WTC11 (cell line): ENCODE measurements around the gene SYT9. TPM values are rescaled to one million over a fixed set of nuclear protein-coding genes. Genes with fewer than 3 reads are reported as not detected.

Experiments
- ATAC-seq: fragments of 200-7000 bp; cut with Tn5 transposase; 2 replicates; pipeline ENCODE4 v1.10.0; 2021; ENCODE audit warnings: mild to moderate bottlenecking, moderate library complexity
- CTCF ChIA-PET: fragments of 300-600 bp; sonication (Branson Sonifier 250); formaldehyde crosslinking; loops from one replicate; lab custom pipeline; 2021; ENCODE audit warnings: antibody characterized with exemption; lab: Charles Lee
- POLR2A ChIA-PET: fragments of 350-600 bp; sonication (Branson Sonifier 250); formaldehyde crosslinking; loops from one replicate; lab custom pipeline; 2021; ENCODE audit warnings: antibody characterized with exemption; lab: Charles Lee
- DNase-seq: peaks from one replicate; pipeline ENCODE4 v3.0.0; 2021; ENCODE audit warnings: low spot score
- H3K27ac Mint-ChIP-seq: 2 replicates; pipeline ENCODE4 v1.8.0; 2021; ENCODE audit warnings: mixed read lengths
- H3K27me3 Mint-ChIP-seq: 2 replicates; pipeline ENCODE4 v1.8.0; 2021; ENCODE audit warnings: low read depth, mild to moderate bottlenecking, moderate library complexity, mixed read lengths
- H3K36me3 Mint-ChIP-seq: 2 replicates; pipeline ENCODE4 v1.8.0; 2021; ENCODE audit warnings: mixed read lengths
- H3K4me1 Mint-ChIP-seq: 2 replicates; pipeline ENCODE4 v1.8.0; 2022; ENCODE audit warnings: mixed read lengths
- H3K4me3 Mint-ChIP-seq: 2 replicates; pipeline ENCODE4 v1.8.0; 2021; ENCODE audit warnings: mild to moderate bottlenecking, moderate library complexity, mixed read lengths
- H3K9me3 Mint-ChIP-seq: 2 replicates; pipeline ENCODE4 v1.8.0; 2021; ENCODE audit warnings: mixed read lengths
- CREM ChIP-seq: sonication (generic); formaldehyde crosslinking; IDR thresholded peaks from 2 replicates; pipeline ENCODE4 v1.8.1; 2022; ENCODE audit warnings: mild to moderate bottlenecking, missing genetic modification reagents, moderate library complexity
- EMX1 ChIP-seq: fragments of 250-450 bp; sonication (Bioruptor Pico); IDR thresholded peaks from 2 replicates; pipeline ENCODE4 v1.8.0; 2021; ENCODE audit warnings: mild to moderate bottlenecking
- ETV6 ChIP-seq: sonication (generic); formaldehyde crosslinking; IDR thresholded peaks from 2 replicates; pipeline ENCODE4 v1.8.1; 2022; ENCODE audit warnings: mild to moderate bottlenecking, missing genetic modification reagents
- FOXJ3 ChIP-seq: sonication (generic); formaldehyde crosslinking; IDR thresholded peaks from 2 replicates; pipeline ENCODE4 v1.9.0; 2021; ENCODE audit warnings: missing genetic modification reagents, mild to moderate bottlenecking, borderline replicate concordance
- FOXK1 ChIP-seq: sonication (generic); formaldehyde crosslinking; IDR thresholded peaks from 2 replicates; pipeline ENCODE4 v1.8.0; 2022; ENCODE audit warnings: mild to moderate bottlenecking, moderate library complexity, missing genetic modification reagents
- GABPB1 ChIP-seq: sonication (generic); formaldehyde crosslinking; IDR thresholded peaks from 2 replicates; pipeline ENCODE4 v1.8.1; 2023; ENCODE audit warnings: mild to moderate bottlenecking, missing genetic modification reagents
- GRHL2 ChIP-seq: fragments of 250-450 bp; sonication (Bioruptor Pico); IDR thresholded peaks from 2 replicates; pipeline ENCODE4 v1.8.0; 2022; ENCODE audit warnings: mild to moderate bottlenecking, moderate library complexity; ENCODE audit not compliant: insufficient replicate concordance, severe bottlenecking
- JAZF1 ChIP-seq: fragments of 250-450 bp; sonication (Bioruptor Pico); IDR thresholded peaks from 2 replicates; pipeline ENCODE4 v1.9.0; 2021; ENCODE audit warnings: moderate library complexity, mild to moderate bottlenecking, inconsistent platforms
- NFE2L1 ChIP-seq: sonication (generic); formaldehyde crosslinking; IDR thresholded peaks from 2 replicates; pipeline ENCODE4 v1.8.1; 2023; ENCODE audit warnings: missing genetic modification reagents
- SMAD3 ChIP-seq: sonication (generic); formaldehyde crosslinking; IDR thresholded peaks from 2 replicates; pipeline ENCODE4 v1.8.0; 2022; ENCODE audit warnings: missing genetic modification reagents, mild to moderate bottlenecking, borderline replicate concordance
- SMAD4 ChIP-seq: sonication (generic); formaldehyde crosslinking; IDR thresholded peaks from 2 replicates; pipeline ENCODE4 v1.8.0; 2022; ENCODE audit warnings: mild to moderate bottlenecking, missing genetic modification reagents
- total RNA-seq: library from RNA; stranded (reverse); gene quantifications from 3 replicates; pipeline ENCODE4 v1.2.3, GENCODE V29; 2021
- TF ChIP-seq, protein P1 (sequence below): fragments of 250-450 bp; sonication (Bioruptor Pico); IDR thresholded peaks from 2 replicates; pipeline ENCODE4 v1.9.0; 2021; ENCODE audit warnings: mild to moderate bottlenecking
- TF ChIP-seq, protein P2 (sequence below): sonication (generic); formaldehyde crosslinking; IDR thresholded peaks from 2 replicates; pipeline ENCODE4 v1.8.1; 2023; ENCODE audit warnings: mild to moderate bottlenecking, moderate library complexity, missing genetic modification reagents
- TF ChIP-seq, protein P3 (sequence below): sonication (generic); formaldehyde crosslinking; IDR thresholded peaks from 2 replicates; pipeline ENCODE4 v1.8.0; 2022; ENCODE audit warnings: mild to moderate bottlenecking, missing genetic modification reagents
- TF ChIP-seq, protein P4 (sequence below): sonication (generic); formaldehyde crosslinking; IDR thresholded peaks from 2 replicates; pipeline ENCODE4 v1.8.0; 2023; ENCODE audit warnings: missing genetic modification reagents, mild to moderate bottlenecking, borderline replicate concordance
- TF ChIP-seq, protein P5 (sequence below): sonication (generic); formaldehyde crosslinking; IDR thresholded peaks from 2 replicates; pipeline ENCODE4 v1.8.1; 2022; ENCODE audit warnings: mild to moderate bottlenecking, missing genetic modification reagents, moderate library complexity, borderline replicate concordance
- TF ChIP-seq, protein P6 (sequence below): sonication (generic); formaldehyde crosslinking; IDR thresholded peaks from 2 replicates; pipeline ENCODE4 v1.8.0; 2023; ENCODE audit warnings: missing genetic modification reagents

SYT9 gene
- total RNA-seq, 1 experiment from 2014 or later = 1.3 TPM

DNA sequence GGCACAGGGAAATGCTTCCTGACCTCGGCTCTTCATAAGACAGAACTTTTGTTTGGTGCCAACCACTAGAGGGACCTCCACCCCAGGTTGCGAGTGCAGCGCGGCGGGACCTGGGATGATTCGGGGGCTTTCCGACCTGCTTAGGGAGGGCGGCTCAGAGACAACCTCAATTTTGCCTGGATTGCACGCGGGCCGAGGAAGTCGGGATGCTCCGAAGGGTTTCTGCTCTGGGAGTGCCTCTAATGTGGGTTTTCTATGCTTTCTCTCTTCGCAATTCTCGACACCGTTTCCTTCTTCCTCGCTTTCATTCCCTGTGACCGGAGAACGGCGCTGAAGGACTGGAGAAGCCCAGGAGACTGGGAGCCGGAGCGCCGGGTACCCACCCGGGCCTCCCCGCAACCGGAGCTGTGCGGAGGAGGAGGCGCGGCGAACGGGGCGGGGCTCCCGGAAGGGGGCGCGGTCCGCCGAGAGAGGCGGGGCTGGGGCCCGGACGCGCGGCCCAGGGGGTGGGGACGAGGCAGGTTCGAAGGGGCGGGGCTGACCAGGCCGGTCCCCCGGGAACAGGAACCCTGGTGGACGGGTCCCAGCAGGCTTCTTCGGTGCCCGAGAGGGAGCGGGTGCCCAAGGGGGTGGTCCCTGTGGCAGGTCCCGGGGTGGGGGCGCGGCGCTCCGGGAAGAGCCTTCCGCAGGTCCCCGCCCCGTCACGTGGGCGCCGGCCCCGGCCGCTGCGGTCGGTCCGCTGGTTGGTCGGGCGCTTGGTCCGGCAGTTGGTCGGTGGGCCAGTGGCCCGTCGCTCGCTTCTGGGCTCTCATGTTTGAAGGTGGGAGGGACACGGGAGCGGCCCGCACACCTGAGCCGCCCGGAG is 261.8 kb downstream of the SYT9 start, which contains the start of gene PPFIBP2 (continued):
- TF ChIP-seq, protein P1, sequence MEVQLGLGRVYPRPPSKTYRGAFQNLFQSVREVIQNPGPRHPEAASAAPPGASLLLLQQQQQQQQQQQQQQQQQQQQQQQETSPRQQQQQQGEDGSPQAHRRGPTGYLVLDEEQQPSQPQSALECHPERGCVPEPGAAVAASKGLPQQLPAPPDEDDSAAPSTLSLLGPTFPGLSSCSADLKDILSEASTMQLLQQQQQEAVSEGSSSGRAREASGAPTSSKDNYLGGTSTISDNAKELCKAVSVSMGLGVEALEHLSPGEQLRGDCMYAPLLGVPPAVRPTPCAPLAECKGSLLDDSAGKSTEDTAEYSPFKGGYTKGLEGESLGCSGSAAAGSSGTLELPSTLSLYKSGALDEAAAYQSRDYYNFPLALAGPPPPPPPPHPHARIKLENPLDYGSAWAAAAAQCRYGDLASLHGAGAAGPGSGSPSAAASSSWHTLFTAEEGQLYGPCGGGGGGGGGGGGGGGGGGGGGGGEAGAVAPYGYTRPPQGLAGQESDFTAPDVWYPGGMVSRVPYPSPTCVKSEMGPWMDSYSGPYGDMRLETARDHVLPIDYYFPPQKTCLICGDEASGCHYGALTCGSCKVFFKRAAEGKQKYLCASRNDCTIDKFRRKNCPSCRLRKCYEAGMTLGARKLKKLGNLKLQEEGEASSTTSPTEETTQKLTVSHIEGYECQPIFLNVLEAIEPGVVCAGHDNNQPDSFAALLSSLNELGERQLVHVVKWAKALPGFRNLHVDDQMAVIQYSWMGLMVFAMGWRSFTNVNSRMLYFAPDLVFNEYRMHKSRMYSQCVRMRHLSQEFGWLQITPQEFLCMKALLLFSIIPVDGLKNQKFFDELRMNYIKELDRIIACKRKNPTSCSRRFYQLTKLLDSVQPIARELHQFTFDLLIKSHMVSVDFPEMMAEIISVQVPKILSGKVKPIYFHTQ (CRISPR knock-in tag) = no peak

DNA sequence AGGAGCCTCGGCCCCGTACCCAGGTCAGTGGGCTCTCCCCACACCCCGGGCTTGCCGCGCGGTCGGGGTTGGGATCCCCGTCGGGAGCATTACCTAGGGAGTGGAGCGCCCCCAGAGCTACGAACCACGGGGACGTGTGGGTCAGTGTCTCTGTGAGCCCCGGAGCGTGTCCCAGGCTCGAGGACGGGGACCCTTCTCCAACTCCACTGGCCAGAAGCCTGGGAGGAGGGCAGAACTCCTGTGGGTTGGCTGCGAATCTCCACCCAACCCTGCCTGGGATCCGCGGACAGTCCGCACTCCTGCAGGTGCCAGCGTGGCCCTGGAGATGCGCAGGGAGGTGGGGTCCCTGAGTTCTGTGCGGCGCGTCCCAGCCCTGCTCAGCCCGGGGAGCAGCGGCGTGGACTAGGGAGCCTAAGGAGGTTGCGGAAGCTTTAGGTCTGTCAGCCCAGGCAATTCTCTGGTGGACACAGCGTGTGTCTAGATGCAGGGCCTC is 262.4 kb downstream of the SYT9 start:
- peak; percentile 36 for ATAC-seq
- peak overlapping the region; percentile 68 for H3K4me3 Mint-ChIP-seq
- H3K27ac Mint-ChIP-seq = no peak overlapping the region
- peaks cover 25% of the 10 kb centered on the region for H3K27me3 Mint-ChIP-seq
- H3K9me3 Mint-ChIP-seq = no peaks in the 10 kb centered on the region; the same call in 1 of the 2 replicates
- peaks cover 41% of the 10 kb centered on the region for H3K4me1 Mint-ChIP-seq
- ChIA-PET CTCF (interaction anchor here (0.6 to 4.3 kb wide), 16 partner anchors 10 to 702 kb away, joined by 3 to 46 read pairs (median 4); partner anchors contain the start of gene OLFML1), POLR2A (interaction anchor here (0.6 kb wide), 2 partner anchors 262 to 830 kb away, joined by 3 to 5 read pairs; partner anchors contain the start of gene SYT9)
- peak; percentile 40 for DNase-seq
- H3K36me3 Mint-ChIP-seq = no peaks in the 10 kb centered on the region
- TF ChIP-seq, protein P2, sequence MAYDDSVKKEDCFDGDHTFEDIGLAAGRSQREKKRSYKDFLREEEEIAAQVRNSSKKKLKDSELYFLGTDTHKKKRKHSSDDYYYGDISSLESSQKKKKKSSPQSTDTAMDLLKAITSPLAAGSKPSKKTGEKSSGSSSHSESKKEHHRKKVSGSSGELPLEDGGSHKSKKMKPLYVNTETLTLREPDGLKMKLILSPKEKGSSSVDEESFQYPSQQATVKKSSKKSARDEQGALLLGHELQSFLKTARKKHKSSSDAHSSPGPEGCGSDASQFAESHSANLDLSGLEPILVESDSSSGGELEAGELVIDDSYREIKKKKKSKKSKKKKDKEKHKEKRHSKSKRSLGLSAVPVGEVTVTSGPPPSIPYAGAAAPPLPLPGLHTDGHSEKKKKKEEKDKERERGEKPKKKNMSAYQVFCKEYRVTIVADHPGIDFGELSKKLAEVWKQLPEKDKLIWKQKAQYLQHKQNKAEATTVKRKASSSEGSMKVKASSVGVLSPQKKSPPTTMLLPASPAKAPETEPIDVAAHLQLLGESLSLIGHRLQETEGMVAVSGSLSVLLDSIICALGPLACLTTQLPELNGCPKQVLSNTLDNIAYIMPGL (CRISPR knock-in tag) = no peak; the same call in 1 of the 2 replicates
- TF ChIP-seq FOXJ3 (CRISPR knock-in tag) = no peak
- TF ChIP-seq, protein P1 (CRISPR knock-in tag) = no peak
- TF ChIP-seq, protein P3, sequence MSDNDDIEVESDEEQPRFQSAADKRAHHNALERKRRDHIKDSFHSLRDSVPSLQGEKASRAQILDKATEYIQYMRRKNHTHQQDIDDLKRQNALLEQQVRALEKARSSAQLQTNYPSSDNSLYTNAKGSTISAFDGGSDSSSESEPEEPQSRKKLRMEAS = 0 out of 2 replicates have a peak, but pooled peaks have one; percentile 34
- no peak for TF ChIP-seq NFE2L1 (CRISPR knock-in tag)
- TF ChIP-seq SMAD3 (CRISPR knock-in tag) = no peak
- TF ChIP-seq, protein P4, sequence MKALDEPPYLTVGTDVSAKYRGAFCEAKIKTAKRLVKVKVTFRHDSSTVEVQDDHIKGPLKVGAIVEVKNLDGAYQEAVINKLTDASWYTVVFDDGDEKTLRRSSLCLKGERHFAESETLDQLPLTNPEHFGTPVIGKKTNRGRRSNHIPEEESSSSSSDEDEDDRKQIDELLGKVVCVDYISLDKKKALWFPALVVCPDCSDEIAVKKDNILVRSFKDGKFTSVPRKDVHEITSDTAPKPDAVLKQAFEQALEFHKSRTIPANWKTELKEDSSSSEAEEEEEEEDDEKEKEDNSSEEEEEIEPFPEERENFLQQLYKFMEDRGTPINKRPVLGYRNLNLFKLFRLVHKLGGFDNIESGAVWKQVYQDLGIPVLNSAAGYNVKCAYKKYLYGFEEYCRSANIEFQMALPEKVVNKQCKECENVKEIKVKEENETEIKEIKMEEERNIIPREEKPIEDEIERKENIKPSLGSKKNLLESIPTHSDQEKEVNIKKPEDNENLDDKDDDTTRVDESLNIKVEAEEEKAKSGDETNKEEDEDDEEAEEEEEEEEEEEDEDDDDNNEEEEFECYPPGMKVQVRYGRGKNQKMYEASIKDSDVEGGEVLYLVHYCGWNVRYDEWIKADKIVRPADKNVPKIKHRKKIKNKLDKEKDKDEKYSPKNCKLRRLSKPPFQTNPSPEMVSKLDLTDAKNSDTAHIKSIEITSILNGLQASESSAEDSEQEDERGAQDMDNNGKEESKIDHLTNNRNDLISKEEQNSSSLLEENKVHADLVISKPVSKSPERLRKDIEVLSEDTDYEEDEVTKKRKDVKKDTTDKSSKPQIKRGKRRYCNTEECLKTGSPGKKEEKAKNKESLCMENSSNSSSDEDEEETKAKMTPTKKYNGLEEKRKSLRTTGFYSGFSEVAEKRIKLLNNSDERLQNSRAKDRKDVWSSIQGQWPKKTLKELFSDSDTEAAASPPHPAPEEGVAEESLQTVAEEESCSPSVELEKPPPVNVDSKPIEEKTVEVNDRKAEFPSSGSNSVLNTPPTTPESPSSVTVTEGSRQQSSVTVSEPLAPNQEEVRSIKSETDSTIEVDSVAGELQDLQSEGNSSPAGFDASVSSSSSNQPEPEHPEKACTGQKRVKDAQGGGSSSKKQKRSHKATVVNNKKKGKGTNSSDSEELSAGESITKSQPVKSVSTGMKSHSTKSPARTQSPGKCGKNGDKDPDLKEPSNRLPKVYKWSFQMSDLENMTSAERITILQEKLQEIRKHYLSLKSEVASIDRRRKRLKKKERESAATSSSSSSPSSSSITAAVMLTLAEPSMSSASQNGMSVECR (CRISPR knock-in tag) = peak; percentile 57; the same call in 1 of the 2 replicates
- TF ChIP-seq, protein P5, sequence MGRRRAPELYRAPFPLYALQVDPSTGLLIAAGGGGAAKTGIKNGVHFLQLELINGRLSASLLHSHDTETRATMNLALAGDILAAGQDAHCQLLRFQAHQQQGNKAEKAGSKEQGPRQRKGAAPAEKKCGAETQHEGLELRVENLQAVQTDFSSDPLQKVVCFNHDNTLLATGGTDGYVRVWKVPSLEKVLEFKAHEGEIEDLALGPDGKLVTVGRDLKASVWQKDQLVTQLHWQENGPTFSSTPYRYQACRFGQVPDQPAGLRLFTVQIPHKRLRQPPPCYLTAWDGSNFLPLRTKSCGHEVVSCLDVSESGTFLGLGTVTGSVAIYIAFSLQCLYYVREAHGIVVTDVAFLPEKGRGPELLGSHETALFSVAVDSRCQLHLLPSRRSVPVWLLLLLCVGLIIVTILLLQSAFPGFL = no peak
- TF ChIP-seq ETV6 (CRISPR knock-in tag) = no peak
- TF ChIP-seq EMX1 (CRISPR knock-in tag) = no peak
- 0 out of 2 replicates have a peak, but pooled peaks have one; percentile 30 for TF ChIP-seq FOXK1
- 0 out of 2 replicates have a peak, but pooled peaks have one; percentile 16 for TF ChIP-seq CREM (CRISPR knock-in tag)
- TF ChIP-seq, protein P6, sequence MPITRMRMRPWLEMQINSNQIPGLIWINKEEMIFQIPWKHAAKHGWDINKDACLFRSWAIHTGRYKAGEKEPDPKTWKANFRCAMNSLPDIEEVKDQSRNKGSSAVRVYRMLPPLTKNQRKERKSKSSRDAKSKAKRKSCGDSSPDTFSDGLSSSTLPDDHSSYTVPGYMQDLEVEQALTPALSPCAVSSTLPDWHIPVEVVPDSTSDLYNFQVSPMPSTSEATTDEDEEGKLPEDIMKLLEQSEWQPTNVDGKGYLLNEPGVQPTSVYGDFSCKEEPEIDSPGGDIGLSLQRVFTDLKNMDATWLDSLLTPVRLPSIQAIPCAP (CRISPR knock-in tag) = 0 out of 2 replicates have a peak, but pooled peaks have one; percentile 23
- TF ChIP-seq GABPB1 (CRISPR knock-in tag) = no peak
- no peak for TF ChIP-seq SMAD4
- no peak for TF ChIP-seq GRHL2 (CRISPR knock-in tag)
- no peak for TF ChIP-seq JAZF1
